Measurements from ENCODE around the gene SLC15A5.

SLC15A5 gene

GRCh38 chr12:16258963-16259362 is 18.5 kb downstream of the SLC15A5 start:
- TF ChIP-seq LEF1 (IDR thresholded peaks at IDR 0.05; ENCODE audit: borderline replicate concordance) (no peak), SP1 (IDR thresholded peaks at IDR 0.05) (no peak), NFRKB (IDR thresholded peaks at IDR 0.05) (no peak), ARNT (IDR thresholded peaks at IDR 0.05) (no peak), ELF4 (IDR thresholded peaks at IDR 0.05) (no peak), ZNF384 (IDR thresholded peaks at IDR 0.05) (no peak), FOXM1 (IDR thresholded peaks at IDR 0.05; ENCODE audit: borderline replicate concordance) (no peak), CTBP1 (IDR thresholded peaks at IDR 0.05; ENCODE audit: borderline replicate concordance) (no peak), TARDBP (IDR thresholded peaks at IDR 0.05) (no peak), HDGF (IDR thresholded peaks at IDR 0.05; ENCODE audit: borderline replicate concordance) (no peak)
- CTCF ChIA-PET = no interaction called here

GRCh38 chr12:16246264-16246663 is 31.2 kb downstream of the SLC15A5 start:
- ChIA-PET POLR2A (no interaction called here), CTCF (no interaction called here)
- no peak for DNase-seq (ENCODE audit: extremely low spot score)
- TF ChIP-seq L3MBTL2 (conservative IDR thresholded peaks at IDR 0.05) (no peak), ELF4 (IDR thresholded peaks at IDR 0.05) (no peak), FOXK2 (IDR thresholded peaks at IDR 0.05) (no peak), TARDBP (IDR thresholded peaks at IDR 0.05) (no peak), FOXA1 (IDR thresholded peaks at IDR 0.05) (no peak), FOXM1 (IDR thresholded peaks at IDR 0.05; ENCODE audit: borderline replicate concordance) (no peak)

More at GRCh38 chr12:16258963-16259362, 18.5 kb downstream of the SLC15A5 start:
- POLR2A ChIA-PET = no interaction called here
- DNase-seq (ENCODE audit: extremely low spot score) = no peak

- no peak for TF ChIP-seq FOXM1 (IDR thresholded peaks at IDR 0.05; ENCODE audit: borderline replicate concordance)
- TF ChIP-seq HDGF (IDR thresholded peaks at IDR 0.05; ENCODE audit: borderline replicate concordance) = no peak
- TF ChIP-seq TARDBP (IDR thresholded peaks at IDR 0.05) = no peak
- TF ChIP-seq BHLHE40 (IDR thresholded peaks at IDR 0.05; ENCODE audit: borderline replicate concordance) = no peak
- TF ChIP-seq NFRKB (IDR thresholded peaks at IDR 0.05) = no peak
- no peak for TF ChIP-seq SP1 (IDR thresholded peaks at IDR 0.05)
- no peak for TF ChIP-seq L3MBTL2 (conservative IDR thresholded peaks at IDR 0.05)
- TF ChIP-seq SUZ12 (IDR thresholded peaks at IDR 0.05) = no peak
- TF ChIP-seq PKNOX1 (IDR thresholded peaks at IDR 0.05) = no peak
- TF ChIP-seq FOXA1 (IDR thresholded peaks at IDR 0.05) = no peak
- TF ChIP-seq ARNT (IDR thresholded peaks at IDR 0.05) = no peak
- ChIA-PET POLR2A (no interaction called here), CTCF (interaction anchor here (0.6 kb wide), 1 partner anchor 9 kb away, joined by 4 read pairs; no protein-coding TSS in a partner anchor)
- DNase-seq (ENCODE audit: extremely low spot score) = no peak
These were observed 32.3 kb downstream of the SLC15A5 start for GRCh38 chr12:16245209-16245608.

GRCh38 chr12:16243487-16244412 is 33.7 kb downstream of the SLC15A5 start:
- no peak for DNase-seq (ENCODE audit: extremely low spot score)
- TF ChIP-seq BHLHE40 (IDR thresholded peaks at IDR 0.05; ENCODE audit: borderline replicate concordance) (no peak), FOXK2 (IDR thresholded peaks at IDR 0.05) (no peak), FOXM1 (IDR thresholded peaks at IDR 0.05; ENCODE audit: borderline replicate concordance) (no peak), ELF4 (IDR thresholded peaks at IDR 0.05) (no peak), LEF1 (IDR thresholded peaks at IDR 0.05; ENCODE audit: borderline replicate concordance) (no peak), TARDBP (IDR thresholded peaks at IDR 0.05) (no peak), FOXA1 (IDR thresholded peaks at IDR 0.05) (no peak), NFRKB (IDR thresholded peaks at IDR 0.05) (no peak), CTBP1 (IDR thresholded peaks at IDR 0.05; ENCODE audit: borderline replicate concordance) (no peak), HDGF (IDR thresholded peaks at IDR 0.05; ENCODE audit: borderline replicate concordance) (no peak), L3MBTL2 (conservative IDR thresholded peaks at IDR 0.05) (no peak), ARNT (IDR thresholded peaks at IDR 0.05) (no peak), SP1 (IDR thresholded peaks at IDR 0.05) (no peak), ZNF384 (IDR thresholded peaks at IDR 0.05) (no peak)
- ChIA-PET POLR2A (no interaction called here), CTCF (no interaction called here)

- POLR2A ChIA-PET = no interaction called here
- CTCF ChIA-PET = no interaction called here
- no peak for DNase-seq (ENCODE audit: extremely low spot score)
- TF ChIP-seq NFRKB (IDR thresholded peaks at IDR 0.05) = no peak
- TF ChIP-seq SUZ12 (IDR thresholded peaks at IDR 0.05) = no peak
- no peak for TF ChIP-seq LEF1 (IDR thresholded peaks at IDR 0.05; ENCODE audit: borderline replicate concordance)
- no peak for TF ChIP-seq TARDBP (IDR thresholded peaks at IDR 0.05)
- TF ChIP-seq SP1 (IDR thresholded peaks at IDR 0.05) = no peak
- no peak for TF ChIP-seq ARNT (IDR thresholded peaks at IDR 0.05)
- no peak for TF ChIP-seq BHLHE40 (IDR thresholded peaks at IDR 0.05; ENCODE audit: borderline replicate concordance)
- TF ChIP-seq ELF4 (IDR thresholded peaks at IDR 0.05) = no peak
- no peak for TF ChIP-seq HDGF (IDR thresholded peaks at IDR 0.05; ENCODE audit: borderline replicate concordance)
- TF ChIP-seq PKNOX1 (IDR thresholded peaks at IDR 0.05) = no peak
- TF ChIP-seq ZNF384 (IDR thresholded peaks at IDR 0.05) = no peak
- no peak for TF ChIP-seq FOXM1 (IDR thresholded peaks at IDR 0.05; ENCODE audit: borderline replicate concordance)
- TF ChIP-seq FOXK2 (IDR thresholded peaks at IDR 0.05) = no peak
- TF ChIP-seq CTBP1 (IDR thresholded peaks at IDR 0.05; ENCODE audit: borderline replicate concordance) = no peak
- TF ChIP-seq FOXA1 (IDR thresholded peaks at IDR 0.05) = no peak
- no peak for TF ChIP-seq L3MBTL2 (conservative IDR thresholded peaks at IDR 0.05)
These were observed 36.1 kb downstream of the SLC15A5 start for GRCh38 chr12:16241346-16241745.

GRCh38 chr12:16238661-16239060 is 38.8 kb downstream of the SLC15A5 start:
- TF ChIP-seq SP1 (IDR thresholded peaks at IDR 0.05) (no peak), BHLHE40 (IDR thresholded peaks at IDR 0.05; ENCODE audit: borderline replicate concordance) (no peak), FOXA1 (IDR thresholded peaks at IDR 0.05) (no peak), PKNOX1 (IDR thresholded peaks at IDR 0.05) (no peak), FOXM1 (IDR thresholded peaks at IDR 0.05; ENCODE audit: borderline replicate concordance) (no peak), NFRKB (IDR thresholded peaks at IDR 0.05) (no peak), L3MBTL2 (conservative IDR thresholded peaks at IDR 0.05) (no peak), TARDBP (IDR thresholded peaks at IDR 0.05) (no peak), SUZ12 (IDR thresholded peaks at IDR 0.05) (no peak), HDGF (IDR thresholded peaks at IDR 0.05; ENCODE audit: borderline replicate concordance) (no peak), FOXK2 (IDR thresholded peaks at IDR 0.05) (no peak), CTBP1 (IDR thresholded peaks at IDR 0.05; ENCODE audit: borderline replicate concordance) (no peak), LEF1 (IDR thresholded peaks at IDR 0.05; ENCODE audit: borderline replicate concordance) (no peak)
- ChIA-PET CTCF (no interaction called here), POLR2A (no interaction called here)
- no peak for DNase-seq (ENCODE audit: extremely low spot score)
